Cardiac fibroblast (primary cell): ENCODE results near the gene MOGAT2.

ENCODE experiments used
- DNase-seq, 2 donors: peaks; one replicate each; pipeline versions ENCODE4 v3.0.0 to v3.0.0-alpha.2; 2010; ENCODE audit warnings: low read depth in 2 of 2
- H3K4me3 ChIP-seq, 2 donors: replicated peaks in 1 of 2; 1 replicate in 1 of 2; 2 replicates in 1 of 2; pipeline ENCODE4 v1.5.1; 2011; ENCODE audit warnings: low read depth in 2 of 2, low read length in 2 of 2, mild to moderate bottlenecking in 2 of 2, moderate library complexity in 1 of 2
- TF ChIP-seq, protein P1 (sequence below): IDR thresholded peaks from one replicate; pipeline ENCODE4 v1.5.1; 2011; ENCODE audit warnings: low read depth, mild to moderate bottlenecking, low read length, inconsistent platforms

The MOGAT2 gene

DNA sequence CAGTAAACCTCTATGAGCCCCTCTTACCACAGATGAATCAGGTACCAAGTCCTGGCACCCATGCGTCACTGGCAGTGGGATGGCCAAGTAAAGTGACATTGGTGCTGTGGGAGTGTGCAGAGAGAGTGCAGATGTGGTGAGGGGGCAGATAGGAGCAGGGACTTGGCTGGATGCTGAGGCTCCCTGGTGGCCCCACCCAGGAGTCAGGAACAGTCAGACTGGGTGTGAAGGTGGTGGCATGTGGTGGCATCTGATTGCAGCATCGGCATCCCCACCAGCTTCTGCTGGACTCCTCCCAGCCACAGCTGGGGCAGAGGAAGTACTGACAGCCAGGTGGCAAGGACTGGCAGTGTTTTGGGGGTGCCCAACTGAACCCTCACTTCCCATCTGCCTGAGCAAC is 62.3 kb downstream of the MOGAT2 start:
- TF ChIP-seq, protein P1, sequence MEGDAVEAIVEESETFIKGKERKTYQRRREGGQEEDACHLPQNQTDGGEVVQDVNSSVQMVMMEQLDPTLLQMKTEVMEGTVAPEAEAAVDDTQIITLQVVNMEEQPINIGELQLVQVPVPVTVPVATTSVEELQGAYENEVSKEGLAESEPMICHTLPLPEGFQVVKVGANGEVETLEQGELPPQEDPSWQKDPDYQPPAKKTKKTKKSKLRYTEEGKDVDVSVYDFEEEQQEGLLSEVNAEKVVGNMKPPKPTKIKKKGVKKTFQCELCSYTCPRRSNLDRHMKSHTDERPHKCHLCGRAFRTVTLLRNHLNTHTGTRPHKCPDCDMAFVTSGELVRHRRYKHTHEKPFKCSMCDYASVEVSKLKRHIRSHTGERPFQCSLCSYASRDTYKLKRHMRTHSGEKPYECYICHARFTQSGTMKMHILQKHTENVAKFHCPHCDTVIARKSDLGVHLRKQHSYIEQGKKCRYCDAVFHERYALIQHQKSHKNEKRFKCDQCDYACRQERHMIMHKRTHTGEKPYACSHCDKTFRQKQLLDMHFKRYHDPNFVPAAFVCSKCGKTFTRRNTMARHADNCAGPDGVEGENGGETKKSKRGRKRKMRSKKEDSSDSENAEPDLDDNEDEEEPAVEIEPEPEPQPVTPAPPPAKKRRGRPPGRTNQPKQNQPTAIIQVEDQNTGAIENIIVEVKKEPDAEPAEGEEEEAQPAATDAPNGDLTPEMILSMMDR = no peak
- H3K4me3 ChIP-seq = no peak overlapping the region

DNA sequence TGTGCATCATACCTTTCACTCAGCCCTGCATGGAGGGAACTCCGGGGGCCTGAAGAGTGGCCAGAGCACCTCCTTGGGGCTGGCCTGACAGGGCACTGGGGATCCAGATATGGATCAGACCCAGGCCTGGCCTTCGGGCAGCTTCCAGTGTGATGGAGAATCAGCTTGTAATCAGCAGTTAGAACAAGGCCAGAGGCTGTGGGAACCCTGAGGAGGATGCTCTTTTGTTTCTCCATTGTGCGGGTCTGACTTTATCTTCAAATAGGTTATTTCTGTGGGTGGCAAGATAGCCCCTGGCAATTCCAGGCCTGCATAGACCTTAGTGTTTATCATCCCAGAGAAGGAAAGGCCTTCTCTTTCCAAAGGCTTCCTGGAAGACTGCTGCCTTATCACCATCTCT is 63.2 kb downstream of the MOGAT2 start:
- no peak for DNase-seq
- TF ChIP-seq, protein P1 = no peak

More for the DNA sequence above, 62.3 kb downstream of the MOGAT2 start:
- DNase-seq = no peak

DNA sequence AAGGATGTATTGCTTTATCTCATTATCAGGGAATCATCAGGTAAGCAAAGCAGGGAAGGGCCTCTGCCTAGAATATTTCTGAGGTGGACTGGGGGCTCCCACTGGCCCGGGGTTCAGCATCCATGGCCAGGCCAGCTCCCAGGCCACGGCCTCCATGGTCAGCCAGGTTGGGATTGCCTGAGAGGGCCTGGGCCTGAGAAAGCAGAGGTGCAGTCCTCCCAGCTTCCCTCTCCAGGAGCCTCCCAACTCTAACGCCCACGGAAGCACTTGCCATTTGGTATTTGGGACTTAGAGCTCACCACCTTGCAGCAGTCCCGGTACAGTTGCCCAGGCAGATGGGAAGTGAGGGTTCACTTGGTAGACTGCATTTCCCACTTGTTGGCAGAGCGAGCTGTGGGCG is 63.7 kb downstream of the MOGAT2 start:
- no peak for DNase-seq
- H3K4me3 ChIP-seq = no peak overlapping the region
- TF ChIP-seq, protein P1 = no peak

More for the DNA sequence above, 63.2 kb downstream of the MOGAT2 start:
- H3K4me3 ChIP-seq = no peak overlapping the region

DNA sequence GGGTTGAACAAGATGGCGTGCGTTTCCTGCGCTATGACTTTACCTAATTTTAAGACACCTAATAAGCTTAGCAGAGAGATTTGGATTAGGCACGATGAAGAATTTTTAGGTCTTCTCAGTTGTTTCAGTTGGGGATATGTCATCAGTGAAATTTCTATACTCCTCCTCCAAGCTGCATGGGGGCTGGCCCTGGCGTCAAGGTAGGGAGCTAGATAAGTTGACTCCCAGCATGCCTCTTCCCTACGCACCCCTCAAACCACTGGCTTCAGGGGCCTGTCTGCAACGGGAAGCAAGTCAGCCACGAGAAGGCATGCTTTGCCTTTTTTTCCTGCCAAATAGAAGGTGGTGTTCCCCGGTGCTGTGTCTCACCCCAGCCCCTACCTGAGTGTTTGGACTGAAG is 64.2 kb downstream of the MOGAT2 start:
- DNase-seq = no peak
- TF ChIP-seq, protein P1 = no peak
- no peak overlapping the region for H3K4me3 ChIP-seq
